Activated CD4-positive, CD25-positive, alpha-beta regulatory T cell treated with anti-CD3 and anti-CD28 coated beads, Interleukin-2, amount 50 U/mL, for 24 hours (primary cell): ENCODE results near the gene IL1RL2.

Source experiments
- ATAC-seq, 2 donors: fragments of 150-1000 bp; cut with Tn5 transposase; one replicate each; pipeline ENCODE4 v1.10.0; 2021; ENCODE audit warnings: mild to moderate bottlenecking in 1 of 2, moderate library complexity in 1 of 2

The IL1RL2 gene

DNA sequence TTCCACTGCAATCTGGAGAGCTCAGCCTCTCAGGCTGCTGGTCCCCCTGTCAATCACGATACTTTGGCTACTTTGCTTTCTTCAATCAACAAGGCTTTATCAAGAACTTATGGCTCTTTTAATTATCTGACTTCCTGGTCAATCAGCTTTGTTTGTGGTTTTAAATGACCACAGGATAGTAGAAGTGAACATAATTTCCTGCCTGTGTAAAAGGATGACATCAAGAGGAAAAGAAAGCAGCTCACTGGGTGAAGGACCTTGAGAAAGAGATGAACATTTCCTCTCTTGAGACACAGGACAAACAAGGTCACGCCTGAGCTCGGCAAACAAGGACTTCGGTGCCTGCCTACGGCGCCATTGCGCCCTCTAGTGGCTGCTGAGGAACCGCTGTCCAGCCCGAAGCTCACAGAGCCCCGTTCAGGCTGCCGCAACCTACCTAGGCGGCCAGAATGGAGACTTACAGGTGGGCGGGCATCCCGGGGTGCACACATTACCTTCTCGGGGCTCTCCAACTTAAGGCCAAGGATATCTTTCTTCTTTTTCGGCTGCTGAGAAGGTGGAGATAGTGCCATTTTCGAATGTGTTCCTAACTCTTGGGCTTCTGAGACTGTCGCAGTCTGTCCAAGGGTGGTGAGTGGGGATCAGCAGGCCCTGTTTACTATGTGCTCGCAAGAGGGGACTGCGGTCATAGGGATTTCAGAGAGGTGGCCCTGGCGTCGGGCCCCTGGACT lies 54.0 kb downstream of the IL1RL2 start:
- peak; percentile 79 to 84 for ATAC-seq

DNA sequence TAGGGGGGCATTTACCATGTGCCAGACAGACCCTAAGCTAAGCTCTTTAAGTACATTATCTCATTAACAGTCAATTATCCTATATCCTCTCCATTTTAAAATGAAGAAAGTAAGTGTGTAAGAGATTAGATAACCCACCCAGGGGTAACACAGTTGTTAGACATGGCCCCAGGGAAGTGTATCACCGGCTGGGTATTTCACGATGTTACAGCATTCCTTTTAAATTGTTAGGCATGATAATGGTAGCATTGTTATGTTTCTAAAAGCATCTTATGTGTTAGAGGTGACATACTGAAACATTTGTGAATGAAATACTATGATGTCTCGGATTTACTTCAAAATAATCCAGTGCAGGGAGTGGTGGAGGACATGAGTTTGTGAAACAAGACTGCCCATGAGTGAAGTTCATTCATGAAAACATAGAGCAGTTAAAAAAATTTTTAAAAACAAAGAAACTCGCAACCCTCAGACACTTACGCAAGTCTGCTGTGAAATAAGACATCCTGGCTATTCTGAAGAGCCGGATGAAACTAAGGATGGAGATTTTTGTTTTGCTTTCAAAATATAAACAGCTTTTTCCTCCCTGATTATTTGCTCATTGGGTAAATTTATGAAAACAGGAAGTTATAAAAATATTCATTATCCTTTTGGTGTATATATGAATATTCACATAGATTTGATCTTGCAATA lies 54.9 kb downstream of the IL1RL2 start:
- no peak for ATAC-seq

DNA sequence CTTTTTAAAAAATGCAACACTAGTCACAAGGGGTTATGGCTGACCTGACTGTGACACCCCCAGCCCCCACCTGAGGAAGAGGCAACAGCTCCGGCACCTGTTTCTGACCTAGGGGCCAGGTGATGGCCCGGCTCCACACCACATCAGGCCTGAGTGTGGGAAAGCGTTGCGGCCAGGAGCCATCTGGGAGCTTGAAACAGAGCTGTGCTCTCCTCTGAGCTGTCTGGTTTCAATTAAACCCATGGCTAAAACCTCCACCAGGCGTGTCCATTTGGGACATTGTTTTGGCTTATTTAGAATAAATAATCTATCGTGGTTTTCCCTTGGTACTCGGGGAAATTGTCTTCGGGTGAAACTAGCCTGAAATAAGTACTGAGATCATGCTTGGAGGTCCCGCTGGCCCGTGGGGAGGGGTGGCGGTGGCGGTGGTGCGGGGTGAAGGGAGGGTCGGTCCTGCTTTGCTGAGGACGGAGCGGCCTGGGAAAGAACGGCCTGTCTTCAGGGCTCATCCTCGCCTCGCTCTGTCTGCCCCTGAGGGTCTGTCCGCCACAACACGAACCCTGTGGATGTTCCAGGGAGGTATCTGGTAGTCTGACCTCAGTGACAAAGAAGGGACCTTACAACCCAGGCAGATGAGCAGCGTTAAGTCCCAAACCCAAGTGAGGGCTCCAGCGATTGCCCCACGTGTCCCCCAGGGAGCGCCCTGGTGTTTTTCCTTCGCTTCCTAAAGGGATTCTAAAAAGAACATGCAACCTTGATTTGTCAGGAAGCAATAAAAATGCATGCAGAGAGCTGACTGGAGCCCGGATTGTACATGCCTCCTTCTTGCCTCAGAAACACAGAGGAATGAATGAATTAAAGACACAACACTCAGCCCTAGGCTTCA lies 58.7 kb downstream of the IL1RL2 start:
- ATAC-seq, result no peak

DNA sequence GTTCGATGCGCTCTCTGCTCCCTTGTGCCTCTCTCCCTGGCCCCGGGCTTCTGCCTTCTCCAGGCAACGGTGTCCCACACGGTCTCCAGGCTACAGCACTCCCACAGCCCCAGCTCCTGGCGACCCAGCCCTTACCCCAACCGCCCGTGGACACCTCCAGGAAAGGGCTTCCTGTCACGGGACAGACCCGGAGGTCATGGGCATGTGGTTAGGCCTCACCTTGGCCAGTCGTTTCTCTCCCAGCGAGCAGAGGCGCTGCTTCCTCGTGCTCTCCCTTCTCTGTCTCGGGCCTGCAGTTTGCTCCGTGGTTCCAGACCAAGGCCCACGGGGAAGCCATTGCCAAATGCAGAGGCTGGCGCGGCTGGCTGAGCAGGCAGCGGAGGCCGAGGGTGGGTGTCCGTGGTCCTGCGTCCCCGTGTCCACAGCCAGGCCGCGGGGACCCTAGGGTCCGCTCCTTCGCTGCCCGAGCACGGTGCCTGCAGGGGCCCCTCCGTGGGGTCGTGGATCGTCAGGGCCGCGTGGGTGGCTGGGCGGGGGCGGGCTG lies 63.5 kb downstream of the IL1RL2 start:
- ATAC-seq, result no peak

DNA sequence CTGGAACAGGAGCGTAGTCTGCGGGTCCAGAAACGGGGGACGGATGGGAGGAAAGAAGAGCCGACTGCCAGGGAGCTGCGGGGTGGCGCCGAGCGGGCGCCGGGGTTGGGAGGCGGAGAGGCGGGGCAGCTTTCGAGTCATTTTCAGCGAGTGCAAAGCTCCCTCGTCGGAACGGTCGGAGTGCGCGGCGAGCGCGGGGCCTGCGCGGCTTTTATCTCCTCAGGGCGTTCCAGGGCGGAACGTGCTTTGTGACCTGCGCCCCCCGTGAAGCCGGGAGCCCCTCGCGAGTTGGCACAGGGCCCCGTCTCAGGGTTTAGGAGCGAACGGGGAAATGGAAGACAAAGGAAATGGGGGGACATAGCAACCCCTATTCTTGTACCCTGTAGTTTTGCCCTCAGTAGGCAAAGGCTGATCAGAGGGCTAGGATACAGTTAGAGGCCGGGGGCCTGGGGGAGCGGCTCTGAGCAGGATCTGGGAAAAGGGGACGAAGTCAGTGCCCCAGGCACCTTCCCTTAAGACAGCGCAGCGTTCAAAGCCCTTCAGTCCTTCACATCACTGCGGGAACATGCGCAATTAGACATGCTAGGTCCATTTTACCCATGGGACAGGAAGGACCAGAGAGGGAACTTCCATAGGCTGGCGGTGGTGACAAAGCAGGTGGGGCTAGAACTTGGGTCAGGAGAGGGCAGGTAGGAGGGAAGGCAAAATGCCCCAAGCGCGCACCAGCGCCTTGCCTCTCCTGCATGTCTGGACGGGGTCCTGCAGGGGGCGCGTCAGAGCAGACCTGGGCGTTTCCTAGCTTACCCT lies 64.4 kb downstream of the IL1RL2 start:
- peak; percentile 56 to 65 for ATAC-seq

DNA sequence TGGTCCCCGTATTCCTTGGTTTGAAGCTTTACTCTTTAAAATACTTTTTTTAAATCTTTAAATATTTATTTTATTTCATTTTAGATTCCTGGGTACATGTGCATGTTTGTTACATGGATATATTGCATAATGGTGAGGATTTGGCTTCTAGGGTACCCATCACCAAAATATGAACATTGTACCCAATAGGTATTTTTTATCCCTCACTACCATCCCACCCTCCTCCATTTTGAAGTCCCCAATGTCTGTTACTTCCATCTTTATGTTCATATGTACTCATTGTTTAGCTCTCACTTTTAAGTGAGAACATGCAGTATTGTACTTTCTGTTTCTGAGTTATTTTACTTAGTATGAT lies 65.0 kb downstream of the IL1RL2 start:
- no peak for ATAC-seq

DNA sequence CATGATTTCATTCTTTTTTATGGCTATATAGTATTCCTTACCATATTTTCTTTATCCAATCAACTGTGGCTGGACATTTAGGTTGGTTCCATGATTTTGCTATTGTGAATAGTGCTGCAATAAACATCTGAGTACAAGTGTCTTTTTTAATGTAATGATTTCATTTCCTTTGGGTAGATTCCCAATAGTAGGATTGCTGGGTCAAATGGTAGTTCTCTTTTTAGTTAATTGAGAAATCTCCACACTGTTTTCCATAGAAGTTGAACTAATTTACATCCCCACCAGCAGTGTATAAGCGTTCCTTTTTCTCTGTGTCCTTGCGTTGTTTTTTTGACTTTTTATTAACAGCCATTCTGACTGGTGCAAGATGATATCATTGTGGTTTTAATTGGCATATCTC lies 65.4 kb downstream of the IL1RL2 start:
- ATAC-seq, result no peak

DNA sequence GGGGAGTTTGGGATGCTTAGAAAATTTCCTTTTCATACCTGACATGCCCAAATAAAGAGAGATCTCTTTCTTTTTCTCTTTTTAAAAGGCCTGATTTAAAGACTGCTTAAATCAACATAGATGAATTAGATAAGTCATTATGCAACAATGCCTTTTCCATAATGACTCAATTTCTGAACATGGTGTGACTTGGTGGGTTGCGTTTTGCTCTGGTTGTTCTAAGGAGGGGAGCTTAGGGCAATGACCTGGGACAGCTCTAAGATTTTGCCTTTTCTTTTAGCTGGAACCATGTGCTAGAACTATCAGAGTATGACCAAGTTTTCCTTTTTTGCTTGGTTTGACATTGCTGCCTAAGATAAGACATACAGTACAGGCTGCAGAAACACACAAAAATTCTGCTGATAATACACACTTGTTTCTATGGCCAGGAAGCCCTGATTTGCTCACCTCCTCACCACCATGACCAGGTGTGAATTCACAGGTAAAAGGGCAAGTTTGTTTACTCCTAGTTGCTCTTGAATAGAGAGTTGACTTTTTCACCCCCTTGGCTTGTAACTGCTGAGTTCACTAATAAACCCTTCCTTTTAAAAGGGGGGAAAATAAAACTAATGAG lies 66.4 kb downstream of the IL1RL2 start:
- peak; percentile 55 to 65 for ATAC-seq

DNA sequence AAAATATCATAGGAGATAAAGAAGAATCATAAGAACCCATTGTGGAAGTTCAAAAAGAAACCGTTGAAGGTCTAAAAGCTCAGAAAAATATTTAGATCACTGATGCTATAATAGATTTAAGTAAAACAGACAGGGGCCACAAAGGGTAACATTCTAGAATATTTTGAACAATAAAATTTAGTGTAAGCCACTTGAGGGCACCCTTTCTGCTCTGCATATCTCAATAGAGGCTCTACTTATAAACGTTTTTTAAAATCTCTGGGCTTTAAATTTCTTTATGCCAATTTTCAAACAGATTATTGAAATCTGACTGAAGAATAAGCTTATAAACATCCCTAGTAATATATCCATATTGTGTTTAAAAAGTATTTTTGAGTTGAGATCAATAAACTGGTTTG lies 66.9 kb downstream of the IL1RL2 start:
- no peak for ATAC-seq

DNA sequence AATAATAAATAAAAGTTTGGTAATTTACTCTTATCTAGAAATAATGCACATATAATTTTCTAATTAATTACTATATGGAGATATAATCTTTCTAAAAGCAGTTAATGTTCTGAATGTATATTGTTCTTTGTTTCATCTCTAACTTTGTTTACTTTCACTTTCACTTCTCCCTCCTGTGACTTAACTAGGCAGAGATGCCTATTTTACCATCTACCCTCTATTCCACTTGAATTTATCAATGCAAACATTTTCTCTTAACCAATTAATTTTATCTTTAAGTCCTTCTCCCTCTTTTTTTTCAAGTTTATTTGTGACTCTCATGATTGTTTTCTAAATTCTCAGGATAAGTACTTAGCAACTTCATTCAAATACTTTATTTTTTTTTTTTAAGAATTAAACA lies 69.5 kb downstream of the IL1RL2 start:
- ATAC-seq, result no peak

DNA sequence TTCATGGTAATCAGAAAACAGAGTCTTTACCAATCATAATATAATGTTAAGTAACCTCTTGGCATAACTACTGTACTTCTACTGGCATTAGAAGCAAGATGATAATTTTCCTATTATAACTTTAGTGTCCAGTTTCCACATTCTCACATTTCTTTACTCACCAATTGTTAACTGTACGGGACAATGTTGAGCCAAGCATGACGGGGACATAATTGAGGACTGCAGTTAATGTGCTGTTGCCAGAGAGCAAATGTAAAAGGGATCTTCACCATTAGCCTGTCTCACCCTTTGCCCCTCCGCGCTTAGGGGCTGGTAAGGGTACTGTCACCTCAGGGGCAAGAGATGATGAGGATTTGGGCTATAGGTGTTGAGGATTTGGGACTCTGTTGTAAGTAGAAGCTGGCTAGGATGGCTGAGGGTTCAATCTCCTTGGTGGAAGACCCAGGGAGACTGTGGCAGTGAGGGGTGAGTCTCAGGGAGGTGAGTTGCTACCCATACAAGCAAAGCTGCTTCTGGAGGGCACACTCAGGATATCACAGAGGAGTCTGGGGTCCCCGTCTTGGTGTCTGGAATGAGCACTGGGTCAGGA lies 70.1 kb downstream of the IL1RL2 start:
- no peak for ATAC-seq

DNA sequence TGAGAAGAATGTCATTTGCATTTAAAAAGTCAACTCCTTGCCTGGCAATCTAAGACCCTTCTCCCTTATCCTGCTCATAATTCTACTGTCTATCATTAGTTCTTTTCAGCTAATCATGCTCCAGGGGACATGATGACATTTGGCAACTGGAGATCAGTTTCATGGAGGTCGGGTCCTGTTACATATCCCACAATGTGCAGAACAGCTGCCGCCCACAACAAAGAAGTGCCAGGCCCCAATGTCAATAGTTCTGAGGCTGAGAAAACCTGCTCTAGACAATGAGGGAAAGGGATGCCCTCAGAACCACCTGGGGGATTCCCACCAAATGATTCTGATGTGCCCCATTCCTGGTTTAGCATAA lies 71.2 kb downstream of the IL1RL2 start:
- no peak for ATAC-seq

DNA sequence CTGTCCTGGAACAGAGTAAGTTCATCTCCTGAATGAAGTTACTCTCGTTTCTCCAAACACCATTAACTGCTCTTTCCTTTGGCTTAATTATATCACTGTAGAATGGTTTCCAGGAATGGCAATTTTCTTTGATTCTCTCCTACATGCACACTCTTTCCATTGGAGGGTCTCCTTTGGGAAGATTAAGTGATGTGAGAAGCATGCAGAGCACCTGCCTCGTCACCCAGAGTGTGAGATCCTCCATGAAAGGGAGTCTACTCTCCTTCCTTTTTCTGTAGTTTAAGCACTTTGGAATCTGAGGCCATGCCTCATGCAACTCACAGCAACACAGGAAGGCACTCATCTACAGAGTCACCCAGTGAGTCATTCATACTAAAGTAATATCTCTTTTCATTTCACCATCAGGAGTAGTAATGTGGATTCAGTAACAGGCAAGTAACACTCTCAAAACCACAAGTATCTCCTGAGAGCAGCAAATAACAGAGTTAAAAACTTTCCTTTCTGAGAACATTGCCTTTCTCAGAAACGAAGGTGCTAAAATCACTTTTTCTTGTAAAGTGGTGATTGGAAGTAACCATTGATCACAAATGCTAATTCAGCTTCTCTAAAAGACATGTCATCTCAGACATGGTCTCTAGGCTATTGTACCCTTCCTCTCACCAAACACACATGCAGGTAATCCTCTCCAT lies 71.7 kb downstream of the IL1RL2 start:
- peak; percentile 97 for ATAC-seq

DNA sequence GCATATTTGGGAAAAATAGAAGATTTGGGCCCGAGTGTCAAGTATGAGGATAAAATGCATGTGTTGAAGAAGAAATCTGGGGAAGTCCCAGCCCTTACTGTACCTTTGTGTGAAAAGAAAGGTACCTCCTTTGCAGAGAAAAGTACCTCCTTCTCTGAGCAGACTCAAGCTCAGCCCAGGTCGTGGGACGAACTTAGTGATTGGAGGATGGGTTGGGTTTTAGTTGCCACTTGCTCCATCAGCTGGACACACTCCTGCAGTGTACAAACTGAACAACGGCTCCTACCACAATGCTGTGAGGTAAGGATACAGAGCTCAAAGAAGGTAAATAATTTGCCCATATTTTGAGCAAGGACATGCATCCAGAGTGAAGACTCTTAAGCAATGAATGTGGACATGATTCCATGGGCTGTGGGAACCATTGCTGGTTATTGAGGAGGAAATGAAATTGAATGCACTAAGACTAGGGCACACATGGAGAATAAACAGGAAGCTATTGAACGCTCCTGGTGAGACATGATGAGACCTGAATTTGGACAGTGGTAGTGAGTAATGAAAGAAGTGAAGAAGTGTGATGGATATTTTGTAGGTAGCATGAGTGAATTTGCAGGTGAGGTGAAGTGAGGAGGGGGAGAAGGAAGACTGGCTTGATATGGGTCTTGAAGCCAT lies 74.8 kb downstream of the IL1RL2 start:
- ATAC-seq, result no peak

DNA sequence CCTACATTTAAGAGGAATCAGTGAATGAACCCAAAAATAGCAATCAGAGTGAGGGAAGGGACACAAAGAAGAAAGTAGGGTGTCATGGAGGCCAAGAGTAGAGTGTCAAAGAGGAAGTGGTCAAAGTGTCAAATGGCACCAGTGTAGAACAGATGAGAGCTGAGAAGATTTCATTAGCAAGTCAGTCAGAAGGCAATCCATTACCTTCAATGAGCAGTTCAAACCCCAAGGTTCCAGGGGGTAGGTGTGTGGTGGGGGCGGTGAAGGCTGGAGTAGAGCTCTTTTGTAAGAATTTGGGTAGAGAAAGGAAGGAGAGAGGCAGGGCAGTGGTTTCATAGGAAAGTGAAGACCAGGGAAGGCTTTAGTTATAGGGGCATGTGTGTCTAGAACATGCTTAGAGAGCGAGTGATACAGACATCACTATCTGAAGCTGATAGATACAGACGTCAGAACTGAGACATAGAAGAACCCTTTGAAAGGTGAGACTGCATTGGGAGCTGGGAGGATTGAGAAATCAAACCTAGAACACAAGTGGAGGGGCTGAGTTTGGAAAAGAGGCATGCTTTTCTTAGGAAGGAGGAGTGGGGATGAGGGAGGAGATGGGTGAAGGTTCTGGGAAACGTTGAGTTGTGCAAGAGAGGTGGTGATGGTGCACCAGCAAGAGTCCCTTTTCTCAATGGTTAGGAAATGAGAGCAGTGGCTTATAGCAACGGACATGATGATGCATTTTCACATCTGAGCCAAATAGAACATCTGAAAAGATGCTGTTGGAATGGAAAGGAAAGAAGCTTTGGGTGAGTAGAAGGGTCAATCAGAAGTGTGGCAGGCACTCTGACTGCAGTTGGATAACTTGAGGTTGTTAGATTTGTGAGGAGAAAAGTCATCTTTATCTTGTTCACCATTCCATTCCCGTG lies 75.7 kb downstream of the IL1RL2 start:
- no peak for ATAC-seq

DNA sequence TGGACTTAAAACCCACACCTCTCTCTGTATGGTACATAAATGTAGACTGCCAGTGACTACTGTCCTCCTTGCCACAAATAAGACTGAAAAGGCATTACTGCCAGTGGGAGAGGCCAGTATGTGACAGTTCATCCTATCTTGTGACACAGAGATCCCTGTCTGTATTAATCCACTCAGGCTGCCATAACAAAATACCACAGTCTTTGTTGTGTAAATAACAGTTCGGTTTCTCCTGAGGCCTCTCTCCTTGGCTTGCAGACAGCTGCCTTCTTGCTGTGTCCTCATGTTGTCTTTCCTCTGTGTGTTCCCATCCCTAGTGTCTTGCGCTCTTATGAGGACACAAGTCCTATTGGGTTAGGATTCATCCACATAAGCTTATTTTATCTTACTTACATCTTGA lies 78.1 kb downstream of the IL1RL2 start:
- no peak for ATAC-seq

DNA sequence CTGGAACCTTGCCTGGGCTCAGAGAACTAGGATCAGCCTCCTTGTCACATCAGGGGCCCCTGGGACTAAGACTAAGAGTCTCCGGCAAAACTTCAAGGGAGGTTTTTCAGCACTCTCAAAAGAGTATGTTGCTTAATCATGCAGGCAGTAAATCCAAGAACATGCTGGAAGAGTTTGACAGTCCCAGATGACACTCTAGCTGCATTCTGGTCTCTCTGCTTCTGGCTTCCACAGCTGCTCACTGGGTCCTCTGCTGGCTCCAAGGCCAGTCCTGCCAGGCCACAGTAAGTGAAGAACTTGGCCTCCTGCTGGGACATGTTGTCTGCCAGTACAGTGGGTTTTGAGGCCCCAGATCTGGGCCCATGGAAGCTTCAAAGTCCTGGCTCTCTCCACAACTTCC lies 79.4 kb downstream of the IL1RL2 start:
- no peak for ATAC-seq

DNA sequence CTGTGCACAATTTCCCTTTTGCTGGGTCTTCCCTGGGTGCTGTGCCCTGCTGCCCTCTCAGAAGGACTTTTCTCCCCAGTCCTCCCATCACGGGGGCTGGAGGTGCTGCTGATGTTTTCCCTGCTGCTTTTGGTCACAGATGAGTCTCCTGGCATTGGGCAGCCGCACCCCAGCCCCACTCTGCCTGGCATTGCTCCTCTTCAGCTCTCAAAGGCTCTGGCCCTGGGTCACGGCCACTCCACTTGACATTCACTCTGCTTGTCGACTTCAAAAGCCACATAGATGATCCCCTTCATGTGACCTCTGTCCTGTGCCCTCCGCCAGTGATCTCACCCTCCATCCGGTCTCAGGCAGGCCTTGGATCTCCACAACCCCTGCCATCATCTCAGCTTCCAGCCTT lies 81.0 kb downstream of the IL1RL2 start:
- no peak for ATAC-seq

DNA sequence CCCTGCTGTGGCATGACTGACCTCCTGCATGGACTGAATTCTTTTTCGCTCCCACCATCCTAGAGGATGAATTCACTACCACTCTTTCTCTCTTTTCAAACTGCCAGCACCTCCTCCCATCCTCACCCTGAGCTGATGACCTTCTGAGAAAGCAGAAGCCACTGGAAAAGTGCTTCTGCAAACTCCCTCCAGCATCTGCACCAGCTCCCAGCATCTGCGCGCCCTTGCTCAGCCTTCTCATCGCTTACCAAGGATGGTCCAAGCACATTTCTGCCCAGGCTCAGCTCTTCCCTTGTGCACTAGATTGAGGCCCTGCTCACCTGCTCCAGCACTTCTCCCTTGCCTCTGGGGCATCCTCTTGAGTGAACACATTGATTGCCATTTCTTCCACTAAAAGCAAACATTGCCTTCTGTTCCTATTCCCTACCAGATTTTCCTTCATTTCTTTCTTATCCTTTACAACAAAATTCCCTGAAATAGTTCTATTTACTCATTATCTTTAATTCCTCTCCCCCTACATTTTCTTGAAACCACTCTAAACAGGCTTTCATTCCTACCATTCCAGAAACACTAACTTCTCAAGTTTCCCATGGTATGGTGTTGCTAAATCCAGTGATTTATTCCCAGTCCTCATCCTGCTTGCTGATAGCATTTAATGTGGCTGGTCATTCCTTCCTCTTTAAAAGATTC lies 81.8 kb downstream of the IL1RL2 start:
- ATAC-seq, result no peak
